ENCODE measurements around the gene FARS2. TPM values are rescaled to one million over a fixed set of nuclear protein-coding genes. Genes with fewer than 3 reads are reported as not detected.
"Not testable (repeated sequence)": the region's sequence is repeated elsewhere in the genome, so short reads cannot be mapped to it uniquely, and the experiment has no call there.

FARS2 gene
- total RNA-seq, 4 donors from 2014 or later: 8.3 to 18.5 (median 13.0) TPM

DNA sequence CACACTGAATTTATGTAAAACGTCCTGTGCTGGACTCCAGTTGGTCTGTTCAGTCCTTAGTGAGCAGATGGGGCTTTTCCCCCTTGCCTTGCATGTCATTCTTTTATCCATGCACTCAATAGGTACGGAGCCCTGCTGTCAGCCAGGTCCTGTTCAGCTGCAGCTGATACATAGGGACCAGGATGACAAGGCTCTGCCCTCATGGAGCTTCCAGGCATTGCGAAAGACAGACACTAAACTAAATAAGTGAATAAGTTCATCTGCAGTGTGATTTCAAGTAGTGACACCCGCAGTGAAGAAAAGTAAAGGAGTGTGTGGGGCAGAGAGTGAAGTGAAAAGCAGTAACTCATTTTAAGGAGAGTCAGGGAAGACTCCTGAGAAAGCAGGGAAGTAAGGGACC is 421.2 kb downstream of the FARS2 start:
- H3K27me3 ChIP-seq: no peaks in the 10 kb centered on the region
- H3K9me3 ChIP-seq: no peaks in the 10 kb centered on the region
- peaks cover 0 to 11% (median 0%) of the 10 kb centered on the region in 3 donors for H3K4me1 ChIP-seq
- TF ChIP-seq, protein P1, sequence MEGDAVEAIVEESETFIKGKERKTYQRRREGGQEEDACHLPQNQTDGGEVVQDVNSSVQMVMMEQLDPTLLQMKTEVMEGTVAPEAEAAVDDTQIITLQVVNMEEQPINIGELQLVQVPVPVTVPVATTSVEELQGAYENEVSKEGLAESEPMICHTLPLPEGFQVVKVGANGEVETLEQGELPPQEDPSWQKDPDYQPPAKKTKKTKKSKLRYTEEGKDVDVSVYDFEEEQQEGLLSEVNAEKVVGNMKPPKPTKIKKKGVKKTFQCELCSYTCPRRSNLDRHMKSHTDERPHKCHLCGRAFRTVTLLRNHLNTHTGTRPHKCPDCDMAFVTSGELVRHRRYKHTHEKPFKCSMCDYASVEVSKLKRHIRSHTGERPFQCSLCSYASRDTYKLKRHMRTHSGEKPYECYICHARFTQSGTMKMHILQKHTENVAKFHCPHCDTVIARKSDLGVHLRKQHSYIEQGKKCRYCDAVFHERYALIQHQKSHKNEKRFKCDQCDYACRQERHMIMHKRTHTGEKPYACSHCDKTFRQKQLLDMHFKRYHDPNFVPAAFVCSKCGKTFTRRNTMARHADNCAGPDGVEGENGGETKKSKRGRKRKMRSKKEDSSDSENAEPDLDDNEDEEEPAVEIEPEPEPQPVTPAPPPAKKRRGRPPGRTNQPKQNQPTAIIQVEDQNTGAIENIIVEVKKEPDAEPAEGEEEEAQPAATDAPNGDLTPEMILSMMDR (IDR thresholded peaks at IDR 0.05): no peak
- TF ChIP-seq POLR2A (IDR thresholded peaks at IDR 0.05): no peak
- WGBS, 2 donors: 97 to 98% methylated on average over 4 of the region's 4 CpGs
- no peak for DNase-seq
- H3K27ac ChIP-seq: no peak overlapping the region
- H3K36me3 ChIP-seq: no peaks in the 10 kb centered on the region
- intact Hi-C loops (cut with DNase I): no loop called here
- no peak overlapping the region for H3K4me3 ChIP-seq

DNA sequence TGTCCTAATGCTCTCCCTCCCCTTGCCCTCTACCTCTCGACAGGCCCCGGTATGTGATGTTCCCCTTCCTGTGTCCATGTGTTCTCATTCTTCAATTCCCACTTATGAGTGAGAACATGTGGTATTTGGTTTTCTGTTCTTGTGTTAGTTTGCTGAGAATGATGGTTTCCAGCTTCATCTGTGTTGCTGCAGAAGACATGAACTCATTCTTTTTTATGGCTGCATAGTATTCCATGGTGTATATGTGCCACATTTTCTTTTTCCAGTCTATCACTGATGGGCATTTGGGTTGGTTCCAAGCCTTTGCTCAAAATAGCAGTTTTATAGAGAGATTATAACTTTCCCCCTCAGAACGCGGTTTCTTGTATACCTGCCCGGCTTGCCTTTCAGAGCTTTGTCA is 422.4 kb downstream of the FARS2 start:
- intact Hi-C loops (cut with DNase I): not testable (repeated sequence)
- WGBS, 2 donors: 79 to 80% methylated on average over 5 of the region's 5 CpGs

DNA sequence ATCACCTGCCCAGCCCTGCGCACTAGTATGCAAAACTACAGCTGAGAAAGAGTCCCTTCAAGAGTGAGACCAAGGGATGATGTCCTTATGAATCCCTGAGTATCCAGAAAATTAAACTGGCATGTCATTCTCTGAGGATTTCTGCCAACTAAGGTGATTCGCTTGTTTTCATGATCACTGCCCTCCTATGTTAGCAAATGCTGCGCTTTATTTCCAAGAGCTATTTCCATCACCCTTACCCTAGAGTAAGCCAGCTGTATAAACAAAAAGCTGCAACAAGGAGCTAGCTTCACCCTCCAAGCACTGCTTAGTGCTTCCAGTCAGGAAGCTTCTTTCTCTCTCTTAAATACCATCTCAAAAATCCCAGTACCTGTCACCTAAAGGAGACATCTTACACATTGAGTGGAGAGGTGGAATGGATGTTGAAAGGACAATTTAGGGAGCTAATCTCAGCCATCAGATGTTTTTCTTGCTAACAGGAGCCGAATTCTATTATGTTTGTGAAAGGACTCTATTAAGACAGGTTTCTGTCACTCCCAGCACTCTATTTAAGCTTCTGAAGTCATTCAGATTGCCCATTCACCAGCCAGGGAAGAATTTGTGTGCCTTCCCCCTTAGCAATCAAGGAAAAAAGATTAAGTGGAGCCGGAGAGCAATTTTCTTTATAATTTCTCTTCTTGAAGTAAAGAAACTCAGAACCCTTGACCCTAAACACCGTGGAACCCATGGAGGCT is 423.2 kb downstream of the FARS2 start:
- Histone ChIP-seq H3K27me3 (no peaks in the 10 kb centered on the region), H3K4me3 (no peak overlapping the region), H3K27ac (no peak overlapping the region), H3K4me1 (peaks cover 0 to 7% (median 0%) of the 10 kb centered on the region in 3 donors), H3K9me3 (no peaks in the 10 kb centered on the region), H3K36me3 (no peaks in the 10 kb centered on the region)
- no peak for DNase-seq
- TF ChIP-seq POLR2A (IDR thresholded peaks at IDR 0.05): no peak
- TF ChIP-seq, protein P1 (IDR thresholded peaks at IDR 0.05): no peak
- WGBS, 2 donors: 83 to 90% methylated on average over 6 of the region's 6 CpGs
- intact Hi-C loops (cut with DNase I): no loop called here

More for the DNA sequence above, 422.4 kb downstream of the FARS2 start:
- not testable (repeated sequence) for H3K9me3 ChIP-seq, H3K27me3 ChIP-seq, H3K27ac ChIP-seq, H3K4me3 ChIP-seq, DNase-seq, H3K36me3 ChIP-seq
- H3K4me1 ChIP-seq: peaks cover 0 to 11% (median 0%) of the 10 kb centered on the region in 3 donors

DNA sequence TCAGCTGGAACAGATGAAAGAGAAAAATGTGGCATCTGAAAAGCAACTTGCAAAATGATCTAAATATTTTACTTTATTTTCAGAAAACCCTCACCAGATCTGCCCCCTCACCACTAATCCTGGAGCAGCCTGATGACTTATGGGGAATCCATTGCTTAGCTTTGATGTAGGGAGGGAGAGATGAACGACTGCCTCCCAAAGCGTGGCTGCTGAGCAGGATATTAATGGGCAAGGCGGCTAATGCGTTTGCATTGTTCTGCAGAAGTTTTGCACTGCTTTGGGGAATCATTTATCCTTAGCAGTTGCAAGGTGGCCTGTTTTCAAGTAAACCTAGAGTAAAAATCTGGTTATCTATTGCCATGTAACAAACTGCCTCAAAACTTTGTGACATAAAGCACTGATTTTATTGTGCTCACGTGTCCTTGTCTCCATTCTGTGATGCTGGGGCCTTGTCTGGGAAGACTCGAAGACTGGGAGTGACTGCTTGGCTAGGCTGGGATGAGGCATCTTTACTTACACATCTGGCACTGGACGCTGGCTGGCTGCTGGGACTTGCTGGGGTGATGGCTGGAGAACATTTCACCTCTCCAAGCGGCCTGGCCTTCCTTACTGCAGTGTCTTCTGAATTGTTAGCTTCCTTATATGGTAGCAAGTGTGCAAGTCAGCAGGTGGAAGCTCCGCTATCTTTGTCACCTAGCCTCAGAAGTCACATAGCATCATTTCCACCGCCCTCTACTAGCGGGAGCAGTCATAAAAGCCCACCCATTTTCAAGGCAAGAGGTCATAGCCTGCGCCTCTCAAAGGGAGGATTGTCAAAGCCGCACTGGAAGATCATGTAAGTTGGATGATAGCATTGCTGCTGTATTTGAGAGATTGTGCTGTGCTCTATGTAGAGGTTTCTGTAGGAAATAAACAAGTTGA is 432.2 kb downstream of the FARS2 start:
- Histone ChIP-seq H3K4me1 (peaks cover 0 to 35% (median 0%) of the 10 kb centered on the region in 3 donors), H3K4me3 (no peak overlapping the region), H3K36me3 (no peaks in the 10 kb centered on the region), H3K27me3 (no peaks in the 10 kb centered on the region), H3K27ac (no peak overlapping the region), H3K9me3 (peaks cover 0 to 4% (median 4%) of the 10 kb centered on the region in 3 donors)
- WGBS, 2 donors: 80 to 88% methylated on average over 7 to 13 of the region's 13 CpGs
- intact Hi-C loops (cut with DNase I): no loop called here
- DNase-seq: no peak
- no peak for TF ChIP-seq POLR2A (IDR thresholded peaks at IDR 0.05)
- TF ChIP-seq, protein P1 (IDR thresholded peaks at IDR 0.05): no peak

DNA sequence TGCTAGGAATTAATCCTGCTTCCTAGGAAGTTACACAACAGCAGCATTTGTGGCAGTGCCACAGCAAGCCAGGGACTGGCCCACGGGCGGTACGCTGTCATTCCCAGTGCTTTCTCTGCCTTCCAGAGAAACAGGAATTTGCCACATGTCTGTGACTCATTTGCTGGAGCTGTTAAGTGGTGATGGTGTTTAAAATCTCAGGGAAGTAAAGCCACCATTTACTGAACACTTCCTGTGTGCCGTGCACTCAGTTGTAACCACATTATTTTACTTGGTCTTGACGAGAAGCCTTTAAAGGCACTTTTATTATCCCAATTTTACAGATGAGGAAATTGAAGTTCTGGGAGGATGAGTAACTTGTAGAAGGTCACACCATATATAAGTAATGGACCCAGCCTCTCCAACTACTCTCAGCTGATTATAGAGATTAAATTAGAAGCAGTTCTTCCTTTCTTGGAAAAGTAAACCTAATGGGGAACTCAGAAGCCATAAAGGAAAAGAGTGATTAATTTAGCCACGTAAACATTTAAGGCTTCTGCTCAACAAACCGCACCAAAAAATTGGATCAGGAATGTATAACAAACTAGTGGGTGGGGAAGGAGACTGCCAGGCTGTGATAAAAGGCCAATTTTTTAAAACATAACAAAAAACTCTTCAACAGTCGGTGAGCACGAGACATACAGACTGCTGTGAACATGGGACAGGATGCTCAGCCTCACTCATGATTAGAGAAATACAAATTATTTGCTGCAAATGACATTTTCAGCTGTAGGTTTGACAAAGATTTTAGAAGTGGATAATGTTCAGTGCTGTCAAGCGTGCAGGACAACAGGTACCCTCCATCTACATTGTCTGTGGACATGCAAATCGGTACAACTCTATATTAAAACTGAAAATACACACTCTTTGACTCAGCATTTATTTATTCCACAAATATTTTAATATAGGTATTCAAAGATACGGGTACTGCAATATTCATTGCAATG is 434.2 kb downstream of the FARS2 start:
- intact Hi-C loops (cut with DNase I): no loop called here
- H3K36me3 ChIP-seq: no peaks in the 10 kb centered on the region
- TF ChIP-seq POLR2A (IDR thresholded peaks at IDR 0.05): no peak
- TF ChIP-seq, protein P1 (IDR thresholded peaks at IDR 0.05): no peak
- H3K4me1 ChIP-seq: peaks cover 0 to 35% (median 0%) of the 10 kb centered on the region in 3 donors
- H3K27ac ChIP-seq: peak overlapping the region in 3 of 4 donors; percentile 46 to 58 (median 46)
- H3K27me3 ChIP-seq: no peaks in the 10 kb centered on the region
- no peak overlapping the region for H3K4me3 ChIP-seq
- no peak for DNase-seq
- peaks cover 0 to 4% (median 4%) of the 10 kb centered on the region in 3 donors for H3K9me3 ChIP-seq
- WGBS, 2 donors: 45 to 58% methylated on average over 12 of the region's 12 CpGs

All from esophagus squamous epithelium (tissue), 5 donors.